Endothelial cell (in vitro differentiated cells): ENCODE results near the gene SPRED2. TPM values are rescaled to one million over a fixed set of nuclear protein-coding genes. Genes with fewer than 3 reads are reported as not detected.

Experiments used
- DNase-seq: peaks from one replicate; pipeline ENCODE4 v3.0.0; 2021; ENCODE audit warnings: low spot score
- H3K27ac Mint-ChIP-seq: one replicate; pipeline ENCODE4 v1.8.0; 2021; ENCODE audit warnings: mixed read lengths, inconsistent platforms; ENCODE audit not compliant: unreplicated experiment
- H3K27me3 Mint-ChIP-seq: one replicate; pipeline ENCODE4 v1.8.0; 2021; ENCODE audit warnings: mild to moderate bottlenecking, moderate library complexity, mixed read lengths, inconsistent platforms; ENCODE audit not compliant: unreplicated experiment
- H3K36me3 Mint-ChIP-seq: one replicate; pipeline ENCODE4 v1.8.0; 2021; ENCODE audit warnings: mild to moderate bottlenecking, low read depth, mixed read lengths, inconsistent platforms; ENCODE audit not compliant: unreplicated experiment
- H3K4me1 Mint-ChIP-seq: one replicate; pipeline ENCODE4 v1.8.0; 2021; ENCODE audit warnings: mild to moderate bottlenecking, mixed read lengths, inconsistent platforms; ENCODE audit not compliant: unreplicated experiment
- H3K4me3 Mint-ChIP-seq: one replicate; pipeline ENCODE4 v1.8.0; 2021; ENCODE audit warnings: mild to moderate bottlenecking, mixed read lengths, inconsistent platforms; ENCODE audit not compliant: unreplicated experiment
- H3K9me3 Mint-ChIP-seq: one replicate; pipeline ENCODE4 v1.8.0; 2021; ENCODE audit warnings: mixed read lengths, inconsistent platforms; ENCODE audit not compliant: unreplicated experiment
- CTCF ChIP-seq: fragments of 200-600 bp; sonication (generic); IDR thresholded peaks from one replicate; pipeline ENCODE4 v1.5.0; 2021; ENCODE audit warnings: antibody characterized with exemption; ENCODE audit not compliant: unreplicated experiment
- total RNA-seq: library from RNA; stranded (reverse); fragmentation: NEBNext Ultra II Directional; extraction: Animal tissue kit (Norgen Biotek cat#: 25700); gene quantifications from one replicate; pipeline ENCODE4 v1.2.1, GENCODE V29; 2021; ENCODE audit not compliant: unreplicated experiment

SPRED2 gene
- total RNA-seq, 1 donor from 2014 or later = 17.6 TPM

GRCh38 chr2:65427532-65427931 is 4.9 kb downstream of the SPRED2 start:
- Mint-ChIP-seq H3K27me3 (peaks cover 14% of the 10 kb centered on the region), H3K4me3 (no peak overlapping the region), H3K9me3 (no peaks in the 10 kb centered on the region), H3K36me3 (no peaks in the 10 kb centered on the region), H3K4me1 (peaks cover 6% of the 10 kb centered on the region), H3K27ac (no peak overlapping the region)
- no peak for TF ChIP-seq CTCF
- DNase-seq = no peak

GRCh38 chr2:65425276-65425675 is 7.1 kb downstream of the SPRED2 start:
- DNase-seq = no peak
- no peak for TF ChIP-seq CTCF
- no peak overlapping the region for H3K27ac Mint-ChIP-seq
- H3K4me3 Mint-ChIP-seq = no peak overlapping the region
- H3K36me3 Mint-ChIP-seq = no peaks in the 10 kb centered on the region
- H3K4me1 Mint-ChIP-seq = peaks cover 24% of the 10 kb centered on the region
- peaks cover 14% of the 10 kb centered on the region for H3K27me3 Mint-ChIP-seq
- H3K9me3 Mint-ChIP-seq = no peaks in the 10 kb centered on the region

- Mint-ChIP-seq H3K4me3 (no peak overlapping the region), H3K9me3 (no peaks in the 10 kb centered on the region), H3K27me3 (peaks cover 9% of the 10 kb centered on the region), H3K27ac (no peak overlapping the region), H3K4me1 (peaks cover 25% of the 10 kb centered on the region), H3K36me3 (no peaks in the 10 kb centered on the region)
- DNase-seq = no peak
- no peak for TF ChIP-seq CTCF
Measured at GRCh38 chr2:65424391-65424790, 8.0 kb downstream of the SPRED2 start.

- Mint-ChIP-seq H3K36me3 (no peaks in the 10 kb centered on the region), H3K27me3 (peaks cover 8% of the 10 kb centered on the region), H3K9me3 (no peaks in the 10 kb centered on the region), H3K27ac (no peak overlapping the region), H3K4me1 (peaks cover 33% of the 10 kb centered on the region), H3K4me3 (no peak overlapping the region)
- DNase-seq = no peak
- no peak for TF ChIP-seq CTCF
Measured at GRCh38 chr2:65421432-65421748, 11.0 kb downstream of the SPRED2 start.

- H3K27ac Mint-ChIP-seq = peak overlapping the region; percentile 32
- peak; percentile 29 for DNase-seq
- H3K4me3 Mint-ChIP-seq = no peak overlapping the region
Measured at GRCh38 chr2:65420712-65421431, 11.5 kb downstream of the SPRED2 start.

More at GRCh38 chr2:65420712-65421431, 11.5 kb downstream of the SPRED2 start:
- no peaks in the 10 kb centered on the region for H3K36me3 Mint-ChIP-seq
- H3K27me3 Mint-ChIP-seq = peaks cover 8% of the 10 kb centered on the region
- no peaks in the 10 kb centered on the region for H3K9me3 Mint-ChIP-seq
- TF ChIP-seq CTCF = no peak
- peaks cover 33% of the 10 kb centered on the region for H3K4me1 Mint-ChIP-seq
